T-helper 2 cell treated with Interferon-gamma antibody and Interleukin-4, amounts not matched to agents 5 μg/mL and 100 μg/mL, for 36 hours (primary cell): ENCODE measurements around the gene CSNK1A1.
"Not testable (repeated sequence)": the region's sequence is repeated elsewhere in the genome, so short reads cannot be mapped to it uniquely, and the experiment has no call there.

Source experiments
- DNase-seq: peaks from one replicate; pipeline ENCODE4 v3.0.0; 2021; ENCODE audit warnings: low spot score
- H3K27ac Mint-ChIP-seq: one replicate; pipeline ENCODE4 v1.8.0; 2021; ENCODE audit warnings: mild to moderate bottlenecking, mixed read lengths
- H3K27me3 Mint-ChIP-seq: one replicate; pipeline ENCODE4 v1.8.0; 2021; ENCODE audit warnings: low read depth, mixed read lengths
- H3K36me3 Mint-ChIP-seq: one replicate; pipeline ENCODE4 v1.8.0; 2021; ENCODE audit warnings: low read depth, mixed read lengths
- H3K4me1 Mint-ChIP-seq: one replicate; pipeline ENCODE4 v1.8.0; 2021; ENCODE audit warnings: low read depth, mixed read lengths
- H3K4me3 Mint-ChIP-seq: one replicate; pipeline ENCODE4 v1.8.0; 2022; ENCODE audit warnings: mild to moderate bottlenecking, moderate library complexity, mixed read lengths
- H3K9me3 Mint-ChIP-seq: one replicate; pipeline ENCODE4 v1.8.0; 2021; ENCODE audit warnings: mixed read lengths

The CSNK1A1 gene

GRCh38 chr5:149583394-149583793, 32.2 kb upstream of the CSNK1A1 start:
- peaks cover 12% of the 10 kb centered on the region for H3K4me1 Mint-ChIP-seq
- no peak overlapping the region for H3K27ac Mint-ChIP-seq
- H3K4me3 Mint-ChIP-seq, result no peak overlapping the region
- DNase-seq, result no peak
- H3K9me3 Mint-ChIP-seq, result no peaks in the 10 kb centered on the region
- H3K36me3 Mint-ChIP-seq, result no peaks in the 10 kb centered on the region
- peaks cover 3% of the 10 kb centered on the region for H3K27me3 Mint-ChIP-seq

DNA sequence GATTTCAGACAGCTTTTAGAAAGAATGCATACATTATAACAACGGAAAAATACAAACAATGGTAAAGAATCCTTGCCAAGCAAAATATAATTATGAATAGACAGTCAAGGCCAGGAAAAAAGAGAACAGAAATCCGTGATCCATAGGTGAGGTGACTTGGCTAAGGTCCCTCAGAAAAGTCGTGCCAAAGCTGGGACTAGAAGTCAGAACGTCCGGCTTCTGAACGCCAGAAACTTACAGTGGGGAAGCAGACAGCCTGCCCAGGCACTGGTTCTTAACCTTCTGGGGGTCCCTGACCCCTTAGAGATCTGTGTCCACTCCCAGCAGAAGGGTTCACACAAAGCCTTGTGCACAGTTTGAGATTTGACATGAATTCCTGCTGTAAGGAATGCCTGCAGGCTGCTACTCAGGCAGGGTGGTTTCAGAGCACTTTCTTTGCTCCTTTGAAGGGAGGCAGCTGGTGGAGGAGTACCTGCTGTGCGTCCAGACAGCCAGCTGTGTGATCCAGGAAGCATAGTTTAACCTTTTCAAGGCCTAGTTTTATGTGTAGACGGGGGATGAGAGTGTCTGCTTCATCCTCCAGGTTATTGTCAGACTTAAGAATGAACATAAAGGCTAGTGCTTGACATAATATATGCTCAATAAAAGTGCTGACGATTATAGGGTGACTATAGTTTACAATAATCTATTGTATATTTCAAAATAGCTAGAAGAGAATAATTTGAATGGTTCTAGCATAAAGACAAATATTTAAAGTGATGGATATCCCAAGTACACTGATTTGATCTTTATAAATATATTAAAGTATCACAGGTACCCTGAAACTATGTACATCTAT, 30.9 kb upstream of the CSNK1A1 start:
- no peak overlapping the region for H3K27ac Mint-ChIP-seq
- no peak overlapping the region for H3K4me3 Mint-ChIP-seq
- H3K4me1 Mint-ChIP-seq, result peaks cover 12% of the 10 kb centered on the region
- no peaks in the 10 kb centered on the region for H3K9me3 Mint-ChIP-seq
- H3K36me3 Mint-ChIP-seq, result peaks cover under 1% of the 10 kb centered on the region
- peaks cover 3% of the 10 kb centered on the region for H3K27me3 Mint-ChIP-seq
- DNase-seq, result no peak

DNA sequence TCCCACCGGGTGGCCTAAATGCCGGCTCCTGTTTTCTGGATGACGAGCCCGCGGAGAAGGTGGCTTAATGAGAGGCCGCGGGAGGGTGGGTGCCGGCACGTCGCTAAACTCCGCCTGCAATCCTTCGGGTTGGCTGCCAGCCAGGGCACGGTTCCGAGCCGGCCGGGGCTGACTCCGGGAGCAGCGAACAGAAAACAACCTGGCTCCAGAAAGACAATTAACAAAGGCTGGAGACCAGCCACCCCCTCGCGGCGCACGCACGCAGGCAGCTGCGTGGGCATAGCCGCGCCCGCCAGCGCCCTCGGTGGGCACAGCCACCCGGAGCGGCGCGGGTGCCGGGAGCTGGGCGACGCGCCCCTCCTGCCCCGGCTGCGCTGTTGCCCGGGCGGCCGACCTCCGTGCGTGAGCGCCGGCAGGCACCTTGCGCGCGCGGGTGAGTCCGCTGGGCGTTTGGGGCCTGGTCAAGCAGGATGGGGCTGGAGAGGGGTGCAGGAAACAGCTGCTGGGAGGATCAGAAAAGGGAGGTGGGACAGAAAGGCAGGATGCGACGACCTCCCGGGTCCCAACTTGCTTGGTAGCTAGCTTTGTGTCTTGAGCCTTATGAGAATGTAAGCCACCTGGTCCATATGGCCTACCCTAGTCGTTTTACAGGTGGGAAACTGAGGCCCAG, 30.1 kb upstream of the CSNK1A1 start, which contains the start of gene ARHGEF37:
ARHGEF37 (plus strand) TSS at position 307 of the 670 bp plus-strand sequence. CDS start 16,272 bp downstream, outside the sequence.
- Mint-ChIP-seq H3K27ac (no peak within 1 kb of the TSS), H3K27me3 (peaks cover 3% of the 10 kb centered on the region)

GRCh38 chr5:149580808-149581191, 29.6 kb upstream of the CSNK1A1 start:
- no peak overlapping the region for H3K27ac Mint-ChIP-seq
- peaks cover 10% of the 10 kb centered on the region for H3K4me1 Mint-ChIP-seq
- DNase-seq, result no peak
- peaks cover 3% of the 10 kb centered on the region for H3K27me3 Mint-ChIP-seq
- peaks cover 4% of the 10 kb centered on the region for H3K36me3 Mint-ChIP-seq
- no peaks in the 10 kb centered on the region for H3K9me3 Mint-ChIP-seq
- peak overlapping the region; percentile 76 for H3K4me3 Mint-ChIP-seq

More for the DNA sequence above, 30.1 kb upstream of the CSNK1A1 start, which contains the start of gene ARHGEF37:
- no peaks in the 10 kb centered on the region for H3K9me3 Mint-ChIP-seq
- H3K36me3 Mint-ChIP-seq, result peaks cover 4% of the 10 kb centered on the region
- peak; percentile 32 for DNase-seq
- peaks cover 10% of the 10 kb centered on the region for H3K4me1 Mint-ChIP-seq
- peak within 1 kb of the TSS; percentile 76 for H3K4me3 Mint-ChIP-seq

DNA sequence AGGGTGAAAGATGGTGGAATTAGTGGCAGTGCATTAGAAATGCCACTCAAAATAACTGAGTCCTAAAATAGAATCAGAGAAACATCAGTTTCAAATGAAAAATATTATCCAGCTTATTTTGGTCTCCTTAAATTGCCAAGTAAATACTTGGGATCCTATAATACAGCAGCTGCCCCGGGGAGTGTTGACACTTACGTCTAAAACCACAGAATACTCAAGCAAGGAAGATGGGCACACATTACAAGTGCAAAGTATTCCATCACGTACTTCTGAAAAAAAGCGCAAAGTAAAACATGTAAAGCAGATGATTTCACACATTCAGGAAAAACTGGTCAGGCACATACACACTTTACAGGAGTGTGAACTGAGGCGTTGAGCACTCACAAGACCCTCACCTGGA, 27.7 kb upstream of the CSNK1A1 start:
- Mint-ChIP-seq H3K27ac (no peak overlapping the region), H3K36me3 (peaks cover 4% of the 10 kb centered on the region), H3K4me1 (peaks cover 20% of the 10 kb centered on the region), H3K9me3 (no peaks in the 10 kb centered on the region), H3K27me3 (peaks cover 3% of the 10 kb centered on the region), H3K4me3 (no peak overlapping the region)
- DNase-seq, result no peak

GRCh38 chr5:149576021-149576420, 24.8 kb upstream of the CSNK1A1 start:
- H3K27ac Mint-ChIP-seq, result peak overlapping the region; percentile 86
- H3K4me1 Mint-ChIP-seq, result peaks cover 19% of the 10 kb centered on the region
- DNase-seq, result peak; percentile 39
- H3K36me3 Mint-ChIP-seq, result peaks cover 4% of the 10 kb centered on the region
- peaks cover 3% of the 10 kb centered on the region for H3K27me3 Mint-ChIP-seq
- no peaks in the 10 kb centered on the region for H3K9me3 Mint-ChIP-seq
- peak overlapping the region; percentile 21 for H3K4me3 Mint-ChIP-seq

DNA sequence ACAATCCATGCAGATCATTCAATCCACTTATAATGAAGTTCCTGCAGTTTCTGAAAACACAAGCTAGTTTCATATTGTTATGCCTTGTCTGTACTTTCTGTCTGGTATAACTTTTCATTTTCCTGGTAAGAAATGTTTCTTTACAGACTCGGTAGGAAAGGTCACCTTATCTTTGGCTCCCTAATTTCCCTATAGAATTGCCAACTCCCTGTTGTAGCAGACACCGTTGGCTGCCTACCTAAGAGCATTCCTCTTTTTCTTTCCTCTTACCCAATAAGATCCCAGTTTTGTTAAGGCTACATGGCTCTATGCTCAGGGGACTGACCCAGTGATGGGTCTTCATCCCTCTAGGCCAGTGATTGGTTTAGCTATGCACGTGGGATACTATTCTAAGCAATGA, 23.9 kb upstream of the CSNK1A1 start:
- Mint-ChIP-seq H3K9me3 (no peaks in the 10 kb centered on the region), H3K27ac (no peak overlapping the region), H3K27me3 (no peaks in the 10 kb centered on the region), H3K36me3 (peaks cover 4% of the 10 kb centered on the region), H3K4me3 (no peak overlapping the region), H3K4me1 (peaks cover 13% of the 10 kb centered on the region)
- no peak for DNase-seq

DNA sequence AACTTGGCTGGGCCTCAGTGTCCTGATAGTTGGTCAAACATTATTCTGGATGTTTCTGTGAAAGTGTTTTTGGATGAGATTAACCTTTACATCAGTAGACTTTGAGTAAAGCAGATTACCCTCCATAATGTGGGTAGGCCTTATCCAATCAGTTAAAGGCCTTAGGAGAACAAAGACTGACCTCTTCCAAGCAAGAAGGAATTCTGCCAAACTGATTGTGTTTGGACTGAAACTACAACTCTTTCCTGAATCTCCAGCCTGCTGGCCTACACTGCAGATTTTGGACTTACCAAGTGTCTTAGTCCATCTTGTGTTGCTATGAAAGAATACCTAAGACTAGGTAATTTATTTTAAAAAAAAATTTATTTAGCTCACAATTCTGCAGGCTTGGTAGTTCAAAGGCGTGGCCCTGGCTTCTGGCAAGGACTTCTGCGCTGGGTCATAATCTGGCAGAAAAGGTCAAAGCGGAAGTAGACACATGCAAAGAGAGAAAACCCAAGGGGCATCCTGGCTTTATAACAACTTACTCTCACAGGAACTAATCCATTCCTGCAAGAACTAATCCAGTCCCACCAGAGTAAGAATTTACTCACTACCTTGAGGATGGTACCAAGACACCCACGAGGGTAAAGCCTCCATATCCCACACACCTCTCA, 21.5 kb upstream of the CSNK1A1 start:
- Mint-ChIP-seq H3K27me3 (no peaks in the 10 kb centered on the region), H3K27ac (no peak overlapping the region), H3K4me1 (peaks cover 13% of the 10 kb centered on the region), H3K9me3 (no peaks in the 10 kb centered on the region), H3K36me3 (peaks cover 4% of the 10 kb centered on the region), H3K4me3 (no peak overlapping the region)
- no peak for DNase-seq

GRCh38 chr5:149572170-149572569, 20.9 kb upstream of the CSNK1A1 start:
- no peak overlapping the region for H3K27ac Mint-ChIP-seq

GRCh38 chr5:149567226-149567625, 16.0 kb upstream of the CSNK1A1 start:
- no peak for DNase-seq
- H3K27ac Mint-ChIP-seq, result no peak overlapping the region
- no peaks in the 10 kb centered on the region for H3K27me3 Mint-ChIP-seq
- no peaks in the 10 kb centered on the region for H3K36me3 Mint-ChIP-seq
- H3K9me3 Mint-ChIP-seq, result no peaks in the 10 kb centered on the region
- H3K4me3 Mint-ChIP-seq, result no peak overlapping the region
- peaks cover 6% of the 10 kb centered on the region for H3K4me1 Mint-ChIP-seq

More at GRCh38 chr5:149572170-149572569, 20.9 kb upstream of the CSNK1A1 start:
- no peak for DNase-seq
- no peak overlapping the region for H3K4me3 Mint-ChIP-seq
- no peaks in the 10 kb centered on the region for H3K9me3 Mint-ChIP-seq
- peaks cover 13% of the 10 kb centered on the region for H3K4me1 Mint-ChIP-seq
- H3K27me3 Mint-ChIP-seq, result no peaks in the 10 kb centered on the region
- peaks cover 4% of the 10 kb centered on the region for H3K36me3 Mint-ChIP-seq

DNA sequence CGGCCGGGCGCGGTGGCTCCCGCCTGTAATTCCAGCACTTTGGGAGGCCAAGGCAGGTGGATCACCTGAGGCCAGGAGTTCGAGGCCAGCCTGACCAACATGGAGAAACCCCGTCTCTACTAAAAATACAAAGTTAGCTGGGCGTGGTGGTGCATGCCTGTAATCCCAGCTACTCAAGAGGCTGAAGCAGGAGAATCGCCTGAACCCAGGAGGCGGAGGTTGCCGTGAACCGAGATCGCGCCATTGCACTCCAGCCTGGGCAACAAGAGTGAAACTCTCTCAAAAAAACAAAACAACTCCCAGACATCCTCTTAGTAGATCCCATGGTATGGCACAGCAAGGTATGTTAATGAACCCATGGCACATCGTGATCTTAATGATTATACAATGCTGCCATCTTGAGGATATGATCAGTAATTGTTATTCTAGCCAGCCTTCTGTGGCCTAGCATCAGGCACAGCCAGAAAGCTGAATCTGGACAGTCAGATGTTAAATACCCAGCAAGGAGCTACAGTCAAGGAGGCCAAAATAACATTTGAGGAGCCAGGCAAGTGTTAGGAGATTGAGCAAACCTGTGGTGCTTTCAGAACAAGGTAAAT, 13.4 kb upstream of the CSNK1A1 start:
- not testable (repeated sequence) for H3K27me3 Mint-ChIP-seq, H3K4me3 Mint-ChIP-seq, H3K27ac Mint-ChIP-seq, H3K36me3 Mint-ChIP-seq, H3K9me3 Mint-ChIP-seq
- peaks cover 11% of the 10 kb centered on the region for H3K4me1 Mint-ChIP-seq
- DNase-seq, result peak; percentile 12

DNA sequence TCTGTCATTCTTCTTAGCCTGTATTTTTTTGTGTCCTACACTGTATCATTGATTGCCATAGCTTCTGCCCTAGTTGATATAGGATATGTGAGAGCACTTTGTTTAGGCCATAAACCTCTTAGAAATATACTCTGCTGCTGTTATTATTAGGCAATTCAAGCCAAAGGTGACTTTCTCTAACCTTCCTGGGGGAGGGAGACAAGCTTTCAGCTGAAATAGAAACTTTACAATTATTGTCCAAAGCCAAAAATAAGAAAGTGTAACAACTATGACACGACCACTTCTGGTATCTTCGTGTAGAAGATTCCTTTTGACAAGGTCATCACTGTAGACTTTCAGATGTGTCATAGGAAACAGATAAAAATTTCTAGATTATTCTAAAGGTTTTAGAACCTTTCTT, 12.2 kb upstream of the CSNK1A1 start:
- Mint-ChIP-seq H3K36me3 (no peaks in the 10 kb centered on the region), H3K9me3 (no peaks in the 10 kb centered on the region), H3K4me1 (peaks cover 11% of the 10 kb centered on the region), H3K4me3 (no peak overlapping the region), H3K27me3 (no peaks in the 10 kb centered on the region), H3K27ac (peak overlapping the region; percentile 5)
- DNase-seq, result no peak

- peaks cover 11% of the 10 kb centered on the region for H3K4me1 Mint-ChIP-seq
- H3K9me3 Mint-ChIP-seq, result no peaks in the 10 kb centered on the region
- no peak for DNase-seq
- H3K27ac Mint-ChIP-seq, result no peak overlapping the region
- H3K4me3 Mint-ChIP-seq, result no peak overlapping the region
- H3K27me3 Mint-ChIP-seq, result no peaks in the 10 kb centered on the region
- H3K36me3 Mint-ChIP-seq, result no peaks in the 10 kb centered on the region
Measured at GRCh38 chr5:149561848-149562247, 10.6 kb upstream of the CSNK1A1 start.

DNA sequence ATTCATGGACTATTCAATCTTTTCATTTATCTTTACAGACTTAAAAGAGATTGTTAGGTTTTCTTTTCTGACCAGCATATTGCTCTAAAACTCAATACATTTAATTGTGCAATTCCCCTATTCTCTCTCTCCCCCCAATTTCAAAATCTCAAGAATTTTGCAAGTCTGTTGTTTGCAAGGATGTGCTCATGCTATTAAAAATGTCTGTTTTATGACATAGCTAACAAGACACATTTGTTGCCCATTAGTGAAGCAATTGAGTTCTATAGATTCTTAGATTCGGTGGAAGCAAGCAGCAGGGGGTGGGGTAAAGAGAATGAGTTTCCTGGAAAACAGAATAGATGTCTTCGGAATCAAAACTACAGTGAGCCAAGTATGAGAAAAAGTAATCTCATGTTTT, 8.5 kb upstream of the CSNK1A1 start:
- no peaks in the 10 kb centered on the region for H3K36me3 Mint-ChIP-seq
- no peak for DNase-seq
- H3K27ac Mint-ChIP-seq, result no peak overlapping the region
- H3K27me3 Mint-ChIP-seq, result no peaks in the 10 kb centered on the region
- no peaks in the 10 kb centered on the region for H3K9me3 Mint-ChIP-seq
- no peak overlapping the region for H3K4me3 Mint-ChIP-seq
- peaks cover 11% of the 10 kb centered on the region for H3K4me1 Mint-ChIP-seq
